ENCODE measurements around the gene ZNF565.
"Not testable (repeated sequence)": the region's sequence is repeated elsewhere in the genome, so short reads cannot be mapped to it uniquely, and the experiment has no call there.

ZNF565 gene

GRCh38 chr19:36212895-36213294 is 1.6 kb downstream of the ZNF565 start:
- DNase-seq (ENCODE audit: low read depth in 2 of 2), result no peak

DNA sequence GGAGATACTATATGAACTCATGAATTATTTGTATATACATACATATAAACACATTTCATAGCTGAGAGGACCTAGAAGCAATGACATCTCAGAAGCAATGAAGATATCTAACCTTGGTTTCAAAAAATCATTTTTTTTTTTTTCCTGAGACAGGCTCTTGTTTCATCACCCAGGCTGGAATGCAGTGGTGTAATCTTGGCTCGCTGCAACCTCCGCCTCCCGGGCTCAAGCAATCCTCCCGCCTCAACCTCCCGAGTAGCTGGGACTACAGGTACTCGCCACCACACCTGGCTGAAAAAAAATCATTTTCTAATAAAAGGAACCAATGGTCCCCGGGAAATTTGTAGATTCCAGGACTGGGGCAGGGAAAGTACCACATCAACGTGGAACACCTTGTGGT is 4.0 kb downstream of the ZNF565 start:
- no peak for DNase-seq (ENCODE audit: low read depth in 2 of 2)

GRCh38 chr19:36209372-36209771 is 5.1 kb downstream of the ZNF565 start:
- no peak for DNase-seq (ENCODE audit: low read depth in 2 of 2)

DNA sequence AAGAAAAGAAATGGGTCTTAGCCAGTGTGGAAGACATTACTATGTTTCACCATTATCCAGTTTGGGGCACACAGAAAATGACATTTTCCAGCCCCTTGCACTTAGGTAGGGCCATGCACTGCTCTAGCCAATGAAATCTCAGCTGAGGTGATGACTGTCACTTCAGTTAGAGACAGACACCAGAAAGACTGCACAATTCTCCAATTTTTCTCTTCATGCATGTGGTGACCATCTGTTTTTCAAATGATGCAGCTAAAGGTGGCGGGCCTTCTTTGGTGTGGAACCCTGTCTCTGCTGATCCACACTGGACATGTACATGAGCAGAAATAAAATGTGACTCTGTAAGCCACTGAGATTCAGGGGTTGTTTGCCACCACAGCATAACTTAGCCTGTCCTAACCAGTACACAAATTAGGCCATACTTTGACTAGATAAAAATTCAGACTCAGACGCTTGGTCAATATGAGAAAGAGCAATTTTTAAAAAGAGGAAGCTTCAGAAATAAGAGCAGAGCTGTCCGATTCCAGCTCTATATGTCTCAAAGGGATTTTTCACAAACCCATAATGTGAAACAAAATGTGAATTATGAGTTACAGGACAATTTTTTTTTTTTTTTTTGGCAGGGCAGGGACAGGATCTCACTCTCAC is 6.7 kb downstream of the ZNF565 start:
- no peak for DNase-seq (ENCODE audit: low read depth in 2 of 2)

DNA sequence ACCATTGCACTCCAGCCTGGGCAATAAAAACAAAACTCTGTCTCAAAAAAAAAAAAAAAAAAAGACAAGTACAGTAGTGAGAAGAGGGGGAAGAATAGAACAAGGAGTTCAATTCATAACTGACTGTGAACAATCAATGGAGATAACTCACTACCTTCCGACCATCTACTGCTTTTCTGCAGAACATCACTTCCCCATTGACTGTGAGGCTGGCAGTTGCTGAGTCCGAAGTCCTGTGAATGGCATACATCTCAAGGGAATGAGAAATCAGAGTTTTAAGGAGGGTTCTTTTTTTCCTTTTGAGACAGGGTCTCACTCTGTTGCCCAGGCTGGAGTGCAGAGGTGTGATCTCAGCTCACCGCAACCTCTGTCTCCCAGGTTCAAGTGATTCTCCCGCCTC is 11.2 kb downstream of the ZNF565 start:
- no peak for DNase-seq (ENCODE audit: low read depth in 2 of 2)

GRCh38 chr19:36201684-36202083 is 12.8 kb downstream of the ZNF565 start:
- DNase-seq (ENCODE audit: low read depth in 2 of 2), result no peak

DNA sequence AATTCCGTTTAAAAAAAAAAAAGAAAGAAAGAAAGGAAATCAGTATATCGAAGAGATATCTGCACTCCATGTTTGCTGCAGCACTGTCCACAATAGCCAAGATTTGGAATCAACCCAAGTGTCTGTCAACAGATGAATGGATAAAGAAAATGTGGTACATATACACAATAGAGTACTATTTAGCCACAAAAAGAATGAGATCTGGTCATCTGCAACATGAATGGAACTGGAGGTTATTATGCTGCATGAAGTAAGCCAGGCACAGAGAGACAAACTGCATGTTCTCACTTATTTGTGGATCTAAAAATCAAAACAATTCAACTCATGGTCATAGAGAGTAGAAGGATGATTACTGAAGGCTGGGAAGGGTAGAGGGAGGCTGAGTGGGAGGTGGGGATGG is 16.3 kb downstream of the ZNF565 start:
- no peak for DNase-seq (ENCODE audit: low read depth in 2 of 2)

DNA sequence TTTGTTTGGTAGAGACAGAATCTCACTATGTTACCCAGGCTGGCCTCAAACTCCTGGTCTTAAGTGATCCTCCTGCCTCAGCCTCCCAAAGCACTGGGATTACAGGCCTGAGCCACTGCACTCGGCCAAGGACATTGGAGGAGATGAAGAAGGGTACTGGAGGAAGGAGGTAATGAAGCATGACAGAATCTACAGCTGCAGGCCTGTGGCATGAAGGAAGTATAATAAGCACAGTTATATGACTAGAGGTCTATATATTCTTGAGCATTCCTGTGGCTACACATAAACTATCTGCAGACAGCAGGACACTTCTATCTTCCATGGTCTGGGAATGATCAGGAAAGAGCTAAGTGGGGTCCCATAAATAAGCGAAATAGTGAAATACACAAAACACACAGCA is 18.2 kb downstream of the ZNF565 start:
- no peak for DNase-seq (ENCODE audit: low read depth in 2 of 2)

DNA sequence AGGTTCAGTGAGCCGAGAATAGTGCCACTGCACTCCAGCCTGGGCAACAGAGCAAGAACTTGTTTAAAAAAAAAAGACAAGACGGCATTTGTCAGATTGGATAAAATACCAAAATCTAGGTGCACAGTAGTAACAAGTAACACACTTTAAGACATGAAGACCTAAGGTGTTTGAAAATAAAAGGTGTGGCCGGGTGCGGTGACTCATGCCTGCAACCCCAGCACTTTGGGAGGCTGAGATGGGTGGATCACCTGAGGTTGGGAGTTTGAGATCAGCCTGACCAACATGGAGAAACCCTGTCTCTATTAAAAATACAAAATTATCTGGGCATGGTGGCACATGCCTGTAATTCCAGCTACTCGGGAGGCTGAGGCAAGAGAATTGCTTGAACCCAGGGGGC is 27.7 kb downstream of the ZNF565 start:
- DNase-seq (ENCODE audit: low read depth in 2 of 2), result not testable (repeated sequence)

DNA sequence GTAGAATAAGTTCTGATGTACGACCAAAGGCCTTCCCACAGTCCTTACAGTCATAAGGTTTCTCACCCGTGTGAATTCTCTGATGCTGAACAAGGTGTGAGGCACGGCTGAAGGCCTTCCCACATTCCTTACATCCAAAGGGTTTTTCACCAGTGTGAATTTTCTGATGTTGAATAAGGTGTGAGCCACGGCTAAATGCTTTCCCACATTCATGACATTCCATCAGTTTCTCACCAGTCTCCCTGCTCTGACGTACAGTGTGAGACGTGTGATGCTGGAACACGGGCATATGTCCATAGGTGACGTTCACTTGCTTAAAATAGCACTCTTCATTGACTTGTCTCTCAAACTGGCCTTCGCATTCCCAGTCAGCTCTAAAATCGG is 31.2 kb downstream of the ZNF565 start:
- no peak for DNase-seq (ENCODE audit: low read depth in 2 of 2)

GRCh38 chr19:36182612-36183244 is 31.7 kb downstream of the ZNF565 start:
- DNase-seq (ENCODE audit: low read depth in 2 of 2), result no peak

DNA sequence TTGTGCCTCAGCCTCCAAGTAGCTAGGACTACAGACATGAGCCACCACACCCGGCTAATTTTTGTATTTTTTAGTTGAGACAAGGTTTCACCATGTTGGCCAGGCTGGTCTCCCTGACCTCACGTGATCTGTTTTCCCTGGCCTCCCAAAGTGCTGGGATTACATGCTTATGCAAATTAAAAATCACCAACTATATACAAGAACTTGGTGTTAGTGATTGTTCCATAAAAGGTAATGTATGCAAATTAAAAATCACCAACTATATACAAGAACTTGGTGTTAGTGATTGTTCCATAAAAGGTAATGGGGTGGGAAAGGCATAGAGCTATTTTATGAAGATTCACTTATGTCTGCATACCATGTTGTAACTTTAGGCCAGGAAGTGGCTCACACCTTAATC is 35.4 kb downstream of the ZNF565 start:
- not testable (repeated sequence) for DNase-seq (ENCODE audit: low read depth in 2 of 2)

DNA sequence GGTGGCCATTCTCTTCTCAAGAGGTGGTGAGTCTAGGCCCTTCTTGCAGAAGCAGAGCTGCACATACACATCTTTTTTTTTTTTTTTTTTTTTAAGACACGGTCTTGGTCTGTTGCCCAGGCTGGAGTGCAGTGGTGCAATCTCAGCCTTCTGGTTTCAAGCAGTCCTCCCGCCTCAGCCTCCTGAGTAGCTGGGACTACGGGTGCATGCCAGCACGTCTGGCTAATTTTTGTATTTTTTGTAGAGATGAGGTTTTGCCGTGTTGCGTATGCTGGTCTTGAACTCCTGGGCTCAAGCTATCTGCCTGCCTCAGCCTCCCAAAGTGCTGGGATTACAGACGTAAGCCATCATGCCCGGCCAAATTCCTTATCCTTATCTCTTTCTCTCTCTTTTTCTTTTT is 40.6 kb downstream of the ZNF565 start:
- DNase-seq (ENCODE audit: low read depth in 2 of 2), result not testable (repeated sequence)

GRCh38 chr19:36172852-36173251 is 41.6 kb downstream of the ZNF565 start:
- DNase-seq (ENCODE audit: low read depth in 2 of 2), result no peak

DNA sequence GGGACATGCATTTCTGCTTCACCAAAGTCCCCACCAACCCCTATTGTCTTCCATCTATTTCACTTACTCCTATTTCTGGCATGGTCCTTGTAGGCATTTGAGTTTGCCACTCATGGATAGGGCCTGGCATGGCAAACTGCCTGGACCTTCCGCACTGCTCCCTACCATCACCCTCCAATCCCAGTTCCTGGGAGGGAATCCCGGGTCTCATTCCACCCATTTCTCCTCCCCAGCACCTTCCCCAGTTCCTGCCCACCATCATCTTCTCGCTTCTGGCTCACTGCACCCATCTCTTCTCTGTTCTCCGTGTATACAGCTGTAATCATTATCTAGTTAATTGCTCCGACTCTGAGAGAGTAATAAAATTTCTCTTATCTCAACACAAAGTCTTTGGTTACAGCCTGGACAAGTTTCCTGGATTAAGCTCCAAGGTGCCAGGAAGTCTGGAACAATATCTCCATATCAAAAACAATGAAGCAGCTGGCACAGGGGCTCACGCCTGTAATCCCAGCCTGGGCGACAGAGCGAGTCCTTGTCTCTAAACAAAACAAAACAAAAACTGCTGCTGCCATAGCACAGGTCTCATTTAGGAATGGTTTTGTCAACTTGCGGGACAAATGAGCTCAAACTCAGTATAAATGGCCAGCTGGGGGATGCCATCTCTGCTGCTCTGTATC is 45.2 kb downstream of the ZNF565 start:
- DNase-seq (ENCODE audit: low read depth in 2 of 2), result no peak

- no peak for DNase-seq (ENCODE audit: low read depth in 2 of 2)
Measured at GRCh38 chr19:36163813-36164212, 50.7 kb downstream of the ZNF565 start.

- no peak for DNase-seq (ENCODE audit: low read depth in 2 of 2)
Measured at GRCh38 chr19:36160821-36161596, 53.5 kb downstream of the ZNF565 start.

- no peak for DNase-seq (ENCODE audit: low read depth in 2 of 2)
Measured at GRCh38 chr19:36153126-36153525, 61.3 kb downstream of the ZNF565 start.

GRCh38 chr19:36152352-36153091 is 61.9 kb downstream of the ZNF565 start, which contains the start of gene COX7A1:
Gene COX7A1 (minus strand): TSS chr19:36152447. CDS start chr19:36152407, 40 bp downstream.
- no peak for DNase-seq (ENCODE audit: low read depth in 2 of 2)

DNA sequence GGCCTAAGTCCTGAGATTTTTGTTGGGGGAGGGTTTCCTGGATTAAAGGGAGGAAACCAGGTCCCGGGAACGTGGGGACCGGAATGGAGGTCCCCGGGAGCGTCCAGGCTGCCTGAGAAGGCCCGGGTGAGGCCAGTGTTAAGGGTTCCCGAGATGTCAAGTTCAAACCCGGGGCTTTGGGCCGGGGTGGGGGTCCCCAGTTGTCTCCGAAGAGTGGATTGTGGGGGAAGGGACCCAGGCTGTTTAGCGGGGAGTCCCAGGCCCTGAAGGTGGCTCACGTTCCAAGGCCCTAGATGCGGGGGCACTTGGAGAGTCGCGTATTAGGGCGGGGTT is 62.5 kb downstream of the ZNF565 start:
- no peak for DNase-seq (ENCODE audit: low read depth in 2 of 2)

- no peak for DNase-seq (ENCODE audit: low read depth in 2 of 2)
Measured at GRCh38 chr19:36151144-36152018, 63.1 kb downstream of the ZNF565 start.
